Measurements from ENCODE around the gene STRIT1.

The STRIT1 gene

DNA sequence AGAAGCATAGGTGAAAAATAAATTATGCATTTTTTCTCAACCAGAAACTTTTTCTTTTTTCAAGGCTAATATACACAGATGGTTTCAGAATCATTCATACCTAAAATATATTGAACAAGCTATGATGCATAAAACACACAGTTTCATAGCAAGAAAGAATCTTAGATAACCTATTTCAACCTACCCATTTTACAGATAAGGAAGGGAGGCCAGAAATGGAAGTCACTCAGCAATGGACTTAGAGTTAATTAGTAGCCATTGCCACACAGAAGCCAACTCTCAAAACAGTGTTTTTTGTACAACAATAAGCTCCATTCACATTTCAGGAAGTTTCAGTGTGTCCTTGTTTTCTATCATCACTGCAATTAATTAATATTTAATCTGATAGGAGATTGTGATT lies 27.5 kb upstream of the STRIT1 start:
- no peak overlapping the region for H3K4me3 ChIP-seq (ENCODE audit: low read depth, low read length)
- no peak for DNase-seq (ENCODE audit: low read depth)
- TF ChIP-seq, protein P1, sequence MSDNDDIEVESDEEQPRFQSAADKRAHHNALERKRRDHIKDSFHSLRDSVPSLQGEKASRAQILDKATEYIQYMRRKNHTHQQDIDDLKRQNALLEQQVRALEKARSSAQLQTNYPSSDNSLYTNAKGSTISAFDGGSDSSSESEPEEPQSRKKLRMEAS (IDR thresholded peaks at IDR 0.05; ENCODE audit: low read depth, low read length), result no peak
- TF ChIP-seq POLR2A (IDR thresholded peaks at IDR 0.05; ENCODE audit: extremely low read depth, insufficient read length) (no peak), MYC (IDR thresholded peaks at IDR 0.05; ENCODE audit: low read depth, low read length) (no peak)
- TF ChIP-seq, protein P2, sequence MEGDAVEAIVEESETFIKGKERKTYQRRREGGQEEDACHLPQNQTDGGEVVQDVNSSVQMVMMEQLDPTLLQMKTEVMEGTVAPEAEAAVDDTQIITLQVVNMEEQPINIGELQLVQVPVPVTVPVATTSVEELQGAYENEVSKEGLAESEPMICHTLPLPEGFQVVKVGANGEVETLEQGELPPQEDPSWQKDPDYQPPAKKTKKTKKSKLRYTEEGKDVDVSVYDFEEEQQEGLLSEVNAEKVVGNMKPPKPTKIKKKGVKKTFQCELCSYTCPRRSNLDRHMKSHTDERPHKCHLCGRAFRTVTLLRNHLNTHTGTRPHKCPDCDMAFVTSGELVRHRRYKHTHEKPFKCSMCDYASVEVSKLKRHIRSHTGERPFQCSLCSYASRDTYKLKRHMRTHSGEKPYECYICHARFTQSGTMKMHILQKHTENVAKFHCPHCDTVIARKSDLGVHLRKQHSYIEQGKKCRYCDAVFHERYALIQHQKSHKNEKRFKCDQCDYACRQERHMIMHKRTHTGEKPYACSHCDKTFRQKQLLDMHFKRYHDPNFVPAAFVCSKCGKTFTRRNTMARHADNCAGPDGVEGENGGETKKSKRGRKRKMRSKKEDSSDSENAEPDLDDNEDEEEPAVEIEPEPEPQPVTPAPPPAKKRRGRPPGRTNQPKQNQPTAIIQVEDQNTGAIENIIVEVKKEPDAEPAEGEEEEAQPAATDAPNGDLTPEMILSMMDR (IDR thresholded peaks at IDR 0.05; ENCODE audit: low read depth, low read length), result no peak

DNA sequence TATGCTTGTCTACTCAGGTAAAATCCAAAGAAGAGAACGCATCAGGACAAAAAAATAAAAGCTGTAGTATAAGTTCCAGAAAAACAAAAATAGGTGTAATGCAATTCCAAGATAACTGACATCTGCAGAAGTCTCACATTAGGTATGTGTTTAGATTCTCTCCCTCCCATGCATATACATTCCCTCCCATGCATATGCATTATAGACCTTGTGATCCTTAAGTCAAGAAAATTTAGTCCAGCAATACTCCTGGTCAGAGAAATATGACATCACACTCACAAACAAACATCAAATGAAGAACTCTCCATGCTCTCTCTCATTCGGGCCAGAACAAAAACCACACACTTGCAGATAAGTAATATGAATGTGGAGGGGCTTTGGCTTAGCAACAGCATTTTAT lies 25.3 kb upstream of the STRIT1 start:
- no peak for TF ChIP-seq POLR2A (IDR thresholded peaks at IDR 0.05; ENCODE audit: extremely low read depth, insufficient read length)
- TF ChIP-seq, protein P1 (IDR thresholded peaks at IDR 0.05; ENCODE audit: low read depth, low read length), result no peak
- TF ChIP-seq, protein P2 (IDR thresholded peaks at IDR 0.05; ENCODE audit: low read depth, low read length), result no peak
- DNase-seq (ENCODE audit: low read depth), result no peak
- no peak overlapping the region for H3K4me3 ChIP-seq (ENCODE audit: low read depth, low read length)

DNA sequence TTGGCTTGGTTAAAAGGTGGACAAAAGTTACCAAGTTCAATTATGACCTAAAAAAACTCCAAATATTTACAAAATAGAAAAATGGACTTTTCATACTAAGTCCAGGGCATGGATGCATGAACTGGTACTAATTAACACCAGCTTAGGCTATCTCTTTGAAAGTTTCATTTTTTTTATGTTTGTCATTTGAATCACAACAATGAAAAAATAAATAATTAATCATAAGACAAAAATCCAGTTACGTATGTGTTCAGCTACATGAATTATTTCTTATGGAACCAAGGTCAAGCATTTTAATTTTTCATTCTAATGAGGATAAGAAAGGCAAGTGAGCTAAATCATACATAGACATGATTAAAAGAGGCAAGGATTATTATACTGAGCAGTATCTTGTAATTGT lies 23.7 kb upstream of the STRIT1 start:
- DNase-seq (ENCODE audit: low read depth), result no peak
- TF ChIP-seq, protein P1 (IDR thresholded peaks at IDR 0.05; ENCODE audit: low read depth, low read length), result no peak
- TF ChIP-seq, protein P2 (IDR thresholded peaks at IDR 0.05; ENCODE audit: low read depth, low read length), result no peak
- TF ChIP-seq POLR2A (IDR thresholded peaks at IDR 0.05; ENCODE audit: extremely low read depth, insufficient read length), result no peak
- TF ChIP-seq MYC (IDR thresholded peaks at IDR 0.05; ENCODE audit: low read depth, low read length), result no peak
- no peak overlapping the region for H3K4me3 ChIP-seq (ENCODE audit: low read depth, low read length)

DNA sequence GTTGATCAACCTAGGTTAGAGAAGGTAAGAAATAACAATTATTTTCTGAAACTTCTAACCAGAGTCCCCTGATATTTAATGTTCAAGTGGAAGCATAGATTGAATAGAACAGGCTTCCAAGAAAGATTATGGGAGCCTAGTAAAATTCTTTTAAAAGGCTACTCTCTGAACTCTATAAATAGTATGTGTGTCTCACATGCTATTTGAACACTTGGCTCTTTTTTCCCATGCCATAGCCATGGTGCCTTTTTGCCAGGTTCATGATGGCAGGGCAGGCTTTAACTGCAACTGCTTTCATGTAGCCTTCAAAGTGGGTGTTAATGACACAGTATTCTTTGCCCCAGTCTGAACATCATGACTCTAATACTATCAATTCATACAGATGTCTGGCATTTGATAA lies 22.9 kb upstream of the STRIT1 start:
- TF ChIP-seq, protein P2 (IDR thresholded peaks at IDR 0.05; ENCODE audit: low read depth, low read length), result no peak
- TF ChIP-seq, protein P1 (IDR thresholded peaks at IDR 0.05; ENCODE audit: low read depth, low read length), result no peak
- TF ChIP-seq POLR2A (IDR thresholded peaks at IDR 0.05; ENCODE audit: extremely low read depth, insufficient read length) (no peak), MYC (IDR thresholded peaks at IDR 0.05; ENCODE audit: low read depth, low read length) (no peak)
- no peak overlapping the region for H3K4me3 ChIP-seq (ENCODE audit: low read depth, low read length)
- DNase-seq (ENCODE audit: low read depth), result no peak

DNA sequence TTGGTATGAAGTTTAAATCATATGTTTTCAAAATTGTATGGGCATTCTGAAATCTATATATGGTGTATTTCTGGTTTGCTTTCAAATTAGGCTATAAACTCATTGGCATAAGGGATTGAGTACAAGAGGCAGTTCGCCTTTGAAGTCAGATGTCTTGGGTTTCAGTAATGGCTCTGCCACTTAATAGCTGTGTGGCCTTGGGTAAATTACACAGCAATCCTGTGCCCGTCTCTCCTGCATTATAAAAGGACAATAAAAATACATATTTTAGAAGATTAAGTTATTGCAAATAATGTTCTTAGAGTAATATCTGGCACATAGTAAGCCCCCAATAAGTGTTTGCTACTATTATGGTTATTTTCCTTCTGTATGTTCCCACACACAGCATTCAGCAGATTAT lies 20.4 kb upstream of the STRIT1 start:
- no peak for TF ChIP-seq MYC (IDR thresholded peaks at IDR 0.05; ENCODE audit: low read depth, low read length)
- TF ChIP-seq POLR2A (IDR thresholded peaks at IDR 0.05; ENCODE audit: extremely low read depth, insufficient read length), result no peak
- TF ChIP-seq, protein P2 (IDR thresholded peaks at IDR 0.05; ENCODE audit: low read depth, low read length), result no peak
- TF ChIP-seq, protein P1 (IDR thresholded peaks at IDR 0.05; ENCODE audit: low read depth, low read length), result no peak
- no peak for DNase-seq (ENCODE audit: low read depth)
- H3K4me3 ChIP-seq (ENCODE audit: low read depth, low read length), result no peak overlapping the region

DNA sequence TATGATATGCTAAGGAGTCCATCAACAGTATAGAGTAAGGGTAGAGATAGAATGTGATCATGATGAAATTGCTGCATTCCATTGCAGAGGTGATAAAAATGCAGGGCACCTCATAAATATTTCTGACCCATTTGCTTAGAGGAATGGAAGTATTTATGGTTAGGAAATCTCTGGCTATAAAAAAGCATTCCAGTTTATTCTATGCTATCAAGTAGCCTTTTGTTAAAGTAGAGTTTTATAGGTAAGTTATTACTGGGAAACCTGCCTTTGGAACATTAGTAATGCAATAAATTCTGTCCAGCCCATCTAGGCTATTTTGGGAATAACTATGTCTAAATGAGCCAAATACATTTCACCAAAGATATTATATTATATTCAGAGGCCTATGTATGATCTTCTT lies 19.8 kb upstream of the STRIT1 start:
- no peak for TF ChIP-seq MYC (IDR thresholded peaks at IDR 0.05; ENCODE audit: low read depth, low read length)
- TF ChIP-seq, protein P2 (IDR thresholded peaks at IDR 0.05; ENCODE audit: low read depth, low read length), result no peak
- no peak for TF ChIP-seq POLR2A (IDR thresholded peaks at IDR 0.05; ENCODE audit: extremely low read depth, insufficient read length)
- TF ChIP-seq, protein P1 (IDR thresholded peaks at IDR 0.05; ENCODE audit: low read depth, low read length), result no peak
- H3K4me3 ChIP-seq (ENCODE audit: low read depth, low read length), result no peak overlapping the region
- DNase-seq (ENCODE audit: low read depth), result no peak

Measured in NB4 (cell line).